ENCODE measurements around the gene NASP.

NASP gene

GRCh38 chr1:45543581-45544417 lies 40.0 kb upstream of the NASP start:
- peak overlapping the region; percentile 17; the same call in 1 of the 2 replicates for H3K4me3 ChIP-seq (ENCODE audit: low read depth, low read length)
- TF ChIP-seq CTCF (IDR thresholded peaks at IDR 0.05; ENCODE audit: insufficient read depth, low read depth, low read length, missing control alignments) = no peak
- DNase-seq (ENCODE audit: low read depth) = peak; percentile 83

- H3K4me3 ChIP-seq (ENCODE audit: low read depth, low read length) = no peak overlapping the region
These were observed 39.3 kb upstream of the NASP start for GRCh38 chr1:45544530-45544929.

GRCh38 chr1:45545019-45545493 lies 38.8 kb upstream of the NASP start:
- H3K4me3 ChIP-seq (ENCODE audit: low read depth, low read length) = peak overlapping the region; percentile 5; the same call in 1 of the 2 replicates
- DNase-seq (ENCODE audit: low read depth) = peak; percentile 89
- no peak for TF ChIP-seq CTCF (IDR thresholded peaks at IDR 0.05; ENCODE audit: insufficient read depth, low read depth, low read length, missing control alignments)

More at GRCh38 chr1:45544530-45544929, 39.3 kb upstream of the NASP start:
- DNase-seq (ENCODE audit: low read depth) = no peak
- TF ChIP-seq CTCF (IDR thresholded peaks at IDR 0.05; ENCODE audit: insufficient read depth, low read depth, low read length, missing control alignments) = no peak

GRCh38 chr1:45545553-45546310 lies 38.1 kb upstream of the NASP start:
- no peak for TF ChIP-seq CTCF (IDR thresholded peaks at IDR 0.05; ENCODE audit: insufficient read depth, low read depth, low read length, missing control alignments)
- peak; percentile 67 for DNase-seq (ENCODE audit: low read depth)
- no peak overlapping the region; the same call in 1 of the 2 replicates for H3K4me3 ChIP-seq (ENCODE audit: low read depth, low read length)

GRCh38 chr1:45550401-45551351 lies 33.2 kb upstream of the NASP start, which contains the start of gene AKR1A1:
Gene AKR1A1 (plus strand): TSS chr1:45550826. CDS start chr1:45561795, 10,969 bp downstream.
- peak within 1 kb of the TSS; percentile 73 for H3K4me3 ChIP-seq (ENCODE audit: low read depth, low read length)
- TF ChIP-seq CTCF (IDR thresholded peaks at IDR 0.05; ENCODE audit: insufficient read depth, low read depth, low read length, missing control alignments) = no peak
- DNase-seq (ENCODE audit: low read depth) = peak; percentile 94

- no peak for DNase-seq (ENCODE audit: low read depth)
- peak overlapping the region; percentile 73 for H3K4me3 ChIP-seq (ENCODE audit: low read depth, low read length)
- no peak for TF ChIP-seq CTCF (IDR thresholded peaks at IDR 0.05; ENCODE audit: insufficient read depth, low read depth, low read length, missing control alignments)
These were observed 32.2 kb upstream of the NASP start for GRCh38 chr1:45551684-45552083.

All from GM12865 (cell line).